ENCODE results near the gene NR2C2. TPM values are rescaled to one million over a fixed set of nuclear protein-coding genes. Genes with fewer than 3 reads are reported as not detected.

NR2C2 gene
- total RNA-seq, 2 experiments from 2014 or later = 35.9 to 62.1 TPM

- TF ChIP-seq EZH2phosphoT487 (IDR thresholded peaks at IDR 0.05; ENCODE audit: borderline replicate concordance, low read depth, low read length) (no peak), CTCF (conservative IDR thresholded peaks at IDR 0.05; ENCODE audit: low read length) (no peak)
- ChIA-PET POLR2A (interaction anchor here (1.0 to 1.7 kb wide), 10 partner anchors 9 to 118 kb away, joined by 3 to 6 read pairs (median 4); no protein-coding TSS in a partner anchor), CTCF (ENCODE audit: unreplicated experiment) (interaction anchor here (0.5 to 0.9 kb wide), 2 partner anchors 13 to 879 kb away, joined by 3 read pairs; no protein-coding TSS in a partner anchor)
- intact Hi-C loops (cut with micrococcal nuclease; ENCODE audit: unreplicated experiment) = no loop called here
- 0 out of 2 replicates have a peak, but pooled peaks cover 5% of the 10 kb centered on the region for H4K20me1 ChIP-seq (ENCODE audit: insufficient read depth, low read length)
- peak overlapping the region; percentile 96 for H3K4me3 ChIP-seq (ENCODE audit: low read depth, low read length, poor library complexity, severe bottlenecking)
- no peaks in the 10 kb centered on the region for H3K9me3 ChIP-seq (ENCODE audit: low read length)
- peak overlapping the region; percentile 77 for H3K4me2 ChIP-seq (ENCODE audit: low read length)
- H3K36me3 ChIP-seq (ENCODE audit: insufficient read depth, low read length) = peaks cover 35% of the 10 kb centered on the region
- DNase-seq (ENCODE audit: low spot score) = peak; percentile 54
- H3K9me2 ChIP-seq (ENCODE audit: insufficient read depth, low read length) = no peaks in the 10 kb centered on the region
- peaks cover 40% of the 10 kb centered on the region for H3K79me2 ChIP-seq (ENCODE audit: insufficient read depth, low read depth, low read length)
- H2AFZ ChIP-seq (ENCODE audit: low read length) = peak overlapping the region; percentile 17; the same call in 1 of the 2 replicates
- peak overlapping the region; percentile 42 for H3K27ac ChIP-seq (ENCODE audit: low read depth, low read length, poor library complexity, severe bottlenecking)
- peaks cover 16% of the 10 kb centered on the region for H3K4me1 ChIP-seq (ENCODE audit: insufficient read depth, low read length, poor library complexity, severe bottlenecking)
- BruUV-seq (replicated peaks) = no TSS peak
Measured at GRCh38 chr3:15064299-15064834, 117.0 kb downstream of the NR2C2 start.

- peaks cover 34% of the 10 kb centered on the region for H3K79me2 ChIP-seq (ENCODE audit: insufficient read depth, low read depth, low read length)
- no peaks in the 10 kb centered on the region for H3K9me3 ChIP-seq (ENCODE audit: low read length)
- BruUV-seq (replicated peaks) = no TSS peak
- peak within 1 kb of the TSS; percentile 93 for H2AFZ ChIP-seq (ENCODE audit: low read length)
- peaks cover 16% of the 10 kb centered on the region for H3K4me1 ChIP-seq (ENCODE audit: insufficient read depth, low read length, poor library complexity, severe bottlenecking)
- H3K4me2 ChIP-seq (ENCODE audit: low read length) = peak within 1 kb of the TSS; percentile 77
- POLR2A ChIA-PET = interaction anchor here (0.9 to 1.7 kb wide), 11 partner anchors 8 to 119 kb away, joined by 3 to 6 read pairs (median 4); no protein-coding TSS in a partner anchor
- 0 out of 2 replicates have a peak, but pooled peaks cover 5% of the 10 kb centered on the region for H4K20me1 ChIP-seq (ENCODE audit: insufficient read depth, low read length)
- DNase-seq (ENCODE audit: low spot score) = peak; percentile 93
- intact Hi-C loops (cut with micrococcal nuclease; ENCODE audit: unreplicated experiment) = no loop called here
- CTCF ChIA-PET (ENCODE audit: unreplicated experiment) = interaction anchor here (0.5 to 0.9 kb wide), 3 partner anchors 14 to 880 kb away, joined by 3 to 4 read pairs (median 3); no protein-coding TSS in a partner anchor
- peaks cover 32% of the 10 kb centered on the region for H3K36me3 ChIP-seq (ENCODE audit: insufficient read depth, low read length)
- TF ChIP-seq CTCF (conservative IDR thresholded peaks at IDR 0.05; ENCODE audit: low read length) = no peak
- TF ChIP-seq EZH2phosphoT487 (IDR thresholded peaks at IDR 0.05; ENCODE audit: borderline replicate concordance, low read depth, low read length) = no peak
- H3K9me2 ChIP-seq (ENCODE audit: insufficient read depth, low read length) = no peaks in the 10 kb centered on the region
- H3K4me3 ChIP-seq (ENCODE audit: low read depth, low read length, poor library complexity, severe bottlenecking) = peak within 1 kb of the TSS; percentile 96
- peak within 1 kb of the TSS; percentile 42 for H3K27ac ChIP-seq (ENCODE audit: low read depth, low read length, poor library complexity, severe bottlenecking)
Measured at GRCh38 chr3:15064835-15065549, 117.6 kb downstream of the NR2C2 start, which contains the start of gene MRPS25. Gene MRPS25 (minus strand): TSS chr3:15065315. CDS start chr3:15065194, 121 bp downstream.

Measured in OCI-LY7 (cell line).